HepG2 (cell line): ENCODE measurements around the gene RPS28. TPM values are rescaled to one million over a fixed set of nuclear protein-coding genes. Genes with fewer than 3 reads are reported as not detected.

Source experiments
- ETV6 ChIP-seq: sonication (generic); formaldehyde crosslinking; conservative IDR thresholded peaks from 2 replicates; pipeline ENCODE4 v1.4.0; 2020; ENCODE audit warnings: missing genetic modification reagents
- FOSL1 ChIP-seq: sonication (generic); formaldehyde crosslinking; IDR thresholded peaks from 2 replicates; pipeline ENCODE4 v1.9.0; 2021; ENCODE audit warnings: missing genetic modification reagents, borderline replicate concordance
- HHEX ChIP-seq: IDR thresholded peaks from 2 replicates; pipeline ENCODE4 v1.6.1; 2016; ENCODE audit warnings: control low read depth
- KDM2A ChIP-seq: sonication (generic); formaldehyde crosslinking; IDR thresholded peaks from 2 replicates; pipeline ENCODE4 v1.4.0; 2020; ENCODE audit warnings: low read depth, missing genetic modification reagents, borderline replicate concordance
- MZF1 ChIP-seq: sonication (generic); formaldehyde crosslinking; IDR thresholded peaks from 2 replicates; pipeline ENCODE4 v1.8.1; 2023; ENCODE audit warnings: mild to moderate bottlenecking, missing genetic modification reagents, borderline replicate concordance
- PAWR ChIP-seq: sonication (generic); formaldehyde crosslinking; IDR thresholded peaks from 2 replicates; pipeline ENCODE4 v1.4.0; 2020; ENCODE audit warnings: missing genetic modification reagents, mild to moderate bottlenecking, borderline replicate concordance
- SKI ChIP-seq: fragments of 450-650 bp; IDR thresholded peaks from one replicate; pipeline ENCODE4 v1.6.1; 2018; ENCODE audit warnings: mild to moderate bottlenecking; ENCODE audit not compliant: partially characterized antibody
- SMAD3 ChIP-seq: sonication (generic); formaldehyde crosslinking; IDR thresholded peaks from 2 replicates; pipeline ENCODE4 v1.4.0; 2020; ENCODE audit warnings: missing genetic modification reagents
- SMC3 ChIP-seq: IDR thresholded peaks from 2 replicates; pipeline ENCODE4 v1.6.1; 2011; ENCODE audit warnings: low read length, improper control_type of control experiment
- TEAD2 ChIP-seq: sonication (generic); formaldehyde crosslinking; IDR thresholded peaks from 2 replicates; pipeline ENCODE4 v1.9.0; 2021; ENCODE audit warnings: missing genetic modification reagents
- U2AF1 ChIP-seq: fragments of 200-400 bp; formaldehyde crosslinking; optimal IDR thresholded peaks from 2 replicates; pipeline ENCODE3; 2017; ENCODE audit warnings: mild to moderate bottlenecking, low read depth, low read length
- ZNF207 ChIP-seq: fragments of 450-650 bp; IDR thresholded peaks from 2 replicates; pipeline ENCODE4 v1.6.1; 2016; ENCODE audit warnings: antibody characterized with exemption, borderline replicate concordance
- ZNF33A ChIP-seq: sonication (generic); formaldehyde crosslinking; IDR thresholded peaks from 2 replicates; pipeline ENCODE4 v1.5.1; 2020; ENCODE audit warnings: missing genetic modification reagents, mild to moderate bottlenecking, moderate library complexity, borderline replicate concordance
- ZNF558 ChIP-seq: sonication (generic); formaldehyde crosslinking; IDR thresholded peaks from 2 replicates; pipeline ENCODE4 v1.9.0; 2022; ENCODE audit warnings: mild to moderate bottlenecking, missing genetic modification reagents, borderline replicate concordance
- ZNF569 ChIP-seq: sonication (generic); formaldehyde crosslinking; IDR thresholded peaks from 2 replicates; pipeline ENCODE4 v1.5.0; 2020; ENCODE audit warnings: mild to moderate bottlenecking, missing genetic modification reagents, moderate library complexity, borderline replicate concordance
- polyA plus RNA-seq, 8 experiments: library from polyadenylated mRNA; depleted of rRNA in 3 of 8; stranded (reverse) in 7 of 8; unstranded in 1 of 8; fragments of >200 nt; fragmentation: Illumina TruSeq in 4 of 8; extraction: Trizol in 4 of 8; gene quantifications; 2 replicates each; pipeline versions ENCODE4 v1.2.1 to v1.2.3, GENCODE V29; 2011 to 2016; ENCODE audit warnings: low read depth in 4 of 8, missing spikeins in 1 of 8, mixed read lengths in 1 of 8; ENCODE audit not compliant: insufficient read depth in 1 of 8
- total RNA-seq, 5 experiments: library from RNA; depleted of rRNA; stranded (reverse); fragments of >200 nt; fragmentation: Illumina TruSeq; extraction: Trizol; gene quantifications; 2 replicates each; pipeline ENCODE4 v1.2.3, GENCODE V29; 2016; ENCODE audit warnings: low read depth in 1 of 5
- TF ChIP-seq, protein P1 (sequence below): sonication (generic); formaldehyde crosslinking; IDR thresholded peaks from 2 replicates; pipeline ENCODE4 v1.5.0; 2020; ENCODE audit warnings: mild to moderate bottlenecking, missing genetic modification reagents
- TF ChIP-seq, protein P2 (sequence below): sonication (generic); formaldehyde crosslinking; IDR thresholded peaks from 2 replicates; pipeline ENCODE4 v1.5.0; 2020; ENCODE audit warnings: mild to moderate bottlenecking, missing genetic modification reagents, borderline replicate concordance
- TF ChIP-seq, protein P3 (sequence below): IDR thresholded peaks from 2 replicates; pipeline ENCODE4 v1.6.1; 2016; ENCODE audit warnings: mild to moderate bottlenecking

The RPS28 gene
- total and polyA plus RNA-seq, 2 of the 13 experiments (the other 11 are each of a cell fraction or from before 2014, with no cell fraction given) = 281 to 545 TPM

DNA sequence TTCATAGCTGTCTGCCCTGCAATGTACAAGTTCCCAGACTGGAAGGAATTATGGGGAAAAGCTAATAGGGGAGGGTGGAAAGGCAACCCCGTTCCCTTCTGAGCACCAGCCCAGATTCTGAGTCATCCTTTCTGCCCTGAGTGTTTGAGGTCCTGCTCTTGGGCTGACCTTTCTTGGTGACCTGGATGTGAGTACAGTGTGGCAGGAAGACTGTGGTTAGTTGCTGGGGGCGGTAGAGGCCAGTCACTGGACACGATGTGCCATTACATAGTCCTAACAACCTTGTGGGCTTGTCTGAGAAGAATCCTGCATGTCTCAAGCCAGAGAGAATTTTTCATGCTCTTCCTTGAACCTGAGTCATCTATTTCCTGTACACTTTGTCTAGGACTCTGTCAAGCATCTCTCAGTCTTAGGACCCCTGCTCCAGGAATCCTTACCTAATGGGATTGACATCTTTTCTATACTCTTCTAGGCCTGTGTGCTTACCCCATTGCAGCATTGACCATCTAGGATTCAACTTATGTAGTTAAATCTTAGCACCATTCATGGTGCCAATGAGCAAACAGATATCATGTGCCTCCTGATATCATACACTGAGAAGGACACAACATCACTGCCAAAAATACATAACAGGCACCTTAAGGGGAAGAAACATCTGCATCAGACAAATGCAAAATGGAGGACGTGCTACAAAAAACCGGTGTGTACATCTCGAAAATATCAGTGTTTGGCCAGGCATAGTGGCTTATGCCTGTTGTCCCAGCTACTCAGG, 34.5 kb downstream of the RPS28 start (continued):
- TF ChIP-seq, protein P1, sequence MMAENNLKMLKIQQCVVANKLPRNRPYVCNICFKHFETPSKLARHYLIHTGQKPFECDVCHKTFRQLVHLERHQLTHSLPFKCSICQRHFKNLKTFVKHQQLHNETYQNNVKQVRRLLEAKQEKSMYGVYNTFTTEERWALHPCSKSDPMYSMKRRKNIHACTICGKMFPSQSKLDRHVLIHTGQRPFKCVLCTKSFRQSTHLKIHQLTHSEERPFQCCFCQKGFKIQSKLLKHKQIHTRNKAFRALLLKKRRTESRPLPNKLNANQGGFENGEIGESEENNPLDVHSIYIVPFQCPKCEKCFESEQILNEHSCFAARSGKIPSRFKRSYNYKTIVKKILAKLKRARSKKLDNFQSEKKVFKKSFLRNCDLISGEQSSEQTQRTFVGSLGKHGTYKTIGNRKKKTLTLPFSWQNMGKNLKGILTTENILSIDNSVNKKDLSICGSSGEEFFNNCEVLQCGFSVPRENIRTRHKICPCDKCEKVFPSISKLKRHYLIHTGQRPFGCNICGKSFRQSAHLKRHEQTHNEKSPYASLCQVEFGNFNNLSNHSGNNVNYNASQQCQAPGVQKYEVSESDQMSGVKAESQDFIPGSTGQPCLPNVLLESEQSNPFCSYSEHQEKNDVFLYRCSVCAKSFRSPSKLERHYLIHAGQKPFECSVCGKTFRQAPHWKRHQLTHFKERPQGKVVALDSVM (CRISPR knock-in tag) = peak; percentile 34; the same call in 1 of the 2 replicates
- TF ChIP-seq ZNF33A (CRISPR knock-in tag) = no peak
- no peak for TF ChIP-seq U2AF1
- no peak for TF ChIP-seq ZNF569 (CRISPR knock-in tag)
- no peak for TF ChIP-seq ZNF207
- no peak for TF ChIP-seq HHEX
- no peak; the same call in 1 of the 2 replicates for TF ChIP-seq FOSL1 (CRISPR knock-in tag)
- TF ChIP-seq MZF1 (CRISPR knock-in tag) = no peak
- TF ChIP-seq, protein P2, sequence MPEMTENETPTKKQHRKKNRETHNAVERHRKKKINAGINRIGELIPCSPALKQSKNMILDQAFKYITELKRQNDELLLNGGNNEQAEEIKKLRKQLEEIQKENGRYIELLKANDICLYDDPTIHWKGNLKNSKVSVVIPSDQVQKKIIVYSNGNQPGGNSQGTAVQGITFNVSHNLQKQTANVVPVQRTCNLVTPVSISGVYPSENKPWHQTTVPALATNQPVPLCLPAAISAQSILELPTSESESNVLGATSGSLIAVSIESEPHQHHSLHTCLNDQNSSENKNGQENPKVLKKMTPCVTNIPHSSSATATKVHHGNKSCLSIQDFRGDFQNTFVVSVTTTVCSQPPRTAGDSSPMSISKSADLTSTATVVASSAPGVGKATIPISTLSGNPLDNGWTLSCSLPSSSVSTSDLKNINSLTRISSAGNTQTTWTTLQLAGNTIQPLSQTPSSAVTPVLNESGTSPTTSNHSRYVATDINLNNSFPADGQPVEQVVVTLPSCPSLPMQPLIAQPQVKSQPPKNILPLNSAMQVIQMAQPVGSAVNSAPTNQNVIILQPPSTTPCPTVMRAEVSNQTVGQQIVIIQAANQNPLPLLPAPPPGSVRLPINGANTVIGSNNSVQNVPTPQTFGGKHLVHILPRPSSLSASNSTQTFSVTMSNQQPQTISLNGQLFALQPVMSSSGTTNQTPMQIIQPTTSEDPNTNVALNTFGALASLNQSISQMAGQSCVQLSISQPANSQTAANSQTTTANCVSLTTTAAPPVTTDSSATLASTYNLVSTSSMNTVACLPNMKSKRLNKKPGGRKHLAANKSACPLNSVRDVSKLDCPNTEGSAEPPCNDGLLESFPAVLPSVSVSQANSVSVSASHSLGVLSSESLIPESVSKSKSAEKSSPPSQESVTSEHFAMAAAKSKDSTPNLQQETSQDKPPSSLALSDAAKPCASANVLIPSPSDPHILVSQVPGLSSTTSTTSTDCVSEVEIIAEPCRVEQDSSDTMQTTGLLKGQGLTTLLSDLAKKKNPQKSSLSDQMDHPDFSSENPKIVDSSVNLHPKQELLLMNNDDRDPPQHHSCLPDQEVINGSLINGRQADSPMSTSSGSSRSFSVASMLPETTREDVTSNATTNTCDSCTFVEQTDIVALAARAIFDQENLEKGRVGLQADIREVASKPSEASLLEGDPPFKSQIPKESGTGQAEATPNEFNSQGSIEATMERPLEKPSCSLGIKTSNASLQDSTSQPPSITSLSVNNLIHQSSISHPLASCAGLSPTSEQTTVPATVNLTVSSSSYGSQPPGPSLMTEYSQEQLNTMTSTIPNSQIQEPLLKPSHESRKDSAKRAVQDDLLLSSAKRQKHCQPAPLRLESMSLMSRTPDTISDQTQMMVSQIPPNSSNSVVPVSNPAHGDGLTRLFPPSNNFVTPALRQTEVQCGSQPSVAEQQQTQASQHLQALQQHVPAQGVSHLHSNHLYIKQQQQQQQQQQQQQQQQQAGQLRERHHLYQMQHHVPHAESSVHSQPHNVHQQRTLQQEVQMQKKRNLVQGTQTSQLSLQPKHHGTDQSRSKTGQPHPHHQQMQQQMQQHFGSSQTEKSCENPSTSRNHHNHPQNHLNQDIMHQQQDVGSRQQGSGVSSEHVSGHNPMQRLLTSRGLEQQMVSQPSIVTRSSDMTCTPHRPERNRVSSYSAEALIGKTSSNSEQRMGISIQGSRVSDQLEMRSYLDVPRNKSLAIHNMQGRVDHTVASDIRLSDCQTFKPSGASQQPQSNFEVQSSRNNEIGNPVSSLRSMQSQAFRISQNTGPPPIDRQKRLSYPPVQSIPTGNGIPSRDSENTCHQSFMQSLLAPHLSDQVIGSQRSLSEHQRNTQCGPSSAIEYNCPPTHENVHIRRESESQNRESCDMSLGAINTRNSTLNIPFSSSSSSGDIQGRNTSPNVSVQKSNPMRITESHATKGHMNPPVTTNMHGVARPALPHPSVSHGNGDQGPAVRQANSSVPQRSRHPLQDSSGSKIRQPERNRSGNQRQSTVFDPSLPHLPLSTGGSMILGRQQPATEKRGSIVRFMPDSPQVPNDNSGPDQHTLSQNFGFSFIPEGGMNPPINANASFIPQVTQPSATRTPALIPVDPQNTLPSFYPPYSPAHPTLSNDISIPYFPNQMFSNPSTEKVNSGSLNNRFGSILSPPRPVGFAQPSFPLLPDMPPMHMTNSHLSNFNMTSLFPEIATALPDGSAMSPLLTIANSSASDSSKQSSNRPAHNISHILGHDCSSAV (CRISPR knock-in tag) = no peak
- TF ChIP-seq PAWR (CRISPR knock-in tag) = no peak
- TF ChIP-seq ETV6 (CRISPR knock-in tag) = no peak
- TF ChIP-seq SKI = peak; percentile 74
- TF ChIP-seq KDM2A (CRISPR knock-in tag) = 0 out of 2 replicates have a peak, but pooled peaks have one; percentile 30
- no peak for TF ChIP-seq SMAD3 (CRISPR knock-in tag)
- TF ChIP-seq SMC3 = peak; percentile 15; the same call in 1 of the 2 replicates
- TF ChIP-seq, protein P3, sequence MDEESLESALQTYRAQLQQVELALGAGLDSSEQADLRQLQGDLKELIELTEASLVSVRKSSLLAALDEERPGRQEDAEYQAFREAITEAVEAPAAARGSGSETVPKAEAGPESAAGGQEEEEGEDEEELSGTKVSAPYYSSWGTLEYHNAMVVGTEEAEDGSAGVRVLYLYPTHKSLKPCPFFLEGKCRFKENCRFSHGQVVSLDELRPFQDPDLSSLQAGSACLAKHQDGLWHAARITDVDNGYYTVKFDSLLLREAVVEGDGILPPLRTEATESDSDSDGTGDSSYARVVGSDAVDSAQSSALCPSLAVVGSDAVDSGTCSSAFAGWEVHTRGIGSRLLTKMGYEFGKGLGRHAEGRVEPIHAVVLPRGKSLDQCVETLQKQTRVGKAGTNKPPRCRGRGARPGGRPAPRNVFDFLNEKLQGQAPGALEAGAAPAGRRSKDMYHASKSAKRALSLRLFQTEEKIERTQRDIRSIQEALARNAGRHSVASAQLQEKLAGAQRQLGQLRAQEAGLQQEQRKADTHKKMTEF (CRISPR knock-in tag) = 0 out of 2 replicates have a peak, but pooled peaks have one; percentile 26
- TF ChIP-seq TEAD2 (CRISPR knock-in tag) = no peak
- TF ChIP-seq ZNF558 (CRISPR knock-in tag) = no peak
